Measurements from ENCODE around the gene CDC42. TPM values are rescaled to one million over a fixed set of nuclear protein-coding genes. Genes with fewer than 3 reads are reported as not detected.

Gene CDC42
- total RNA-seq, 2 donors from 2014 or later = 39.9 to 72.1 TPM

DNA sequence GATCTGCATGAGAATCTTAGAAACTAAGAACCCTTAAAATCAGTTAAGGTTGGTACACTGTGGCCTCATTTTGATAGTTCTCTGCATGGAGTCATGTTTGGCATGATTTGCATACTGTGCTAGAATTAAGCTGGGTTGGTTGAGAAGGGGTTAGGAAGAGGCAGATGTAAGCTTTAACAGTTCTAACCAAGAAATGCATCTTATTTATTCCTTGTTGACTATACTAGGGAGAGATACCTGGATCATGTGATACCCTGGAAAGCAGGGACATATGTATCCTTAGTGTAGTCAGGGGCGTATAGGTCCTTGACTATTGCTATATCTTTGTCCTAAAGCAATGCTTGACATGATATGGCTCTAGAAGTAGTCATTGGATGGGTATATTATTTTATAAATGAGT is 41.0 kb downstream of the CDC42 start:
- Histone ChIP-seq H3K27me3 (no peaks in the 10 kb centered on the region), H3K9me3 (no peaks in the 10 kb centered on the region), H3K4me3 (no peak overlapping the region), H3K36me3 (replicated peaks in 1 of 2; ENCODE audit: insufficient read depth in 1 of 2, low read depth in 2 of 2) (peaks cover 0 to 10% of the 10 kb centered on the region in 2 donors), H3K27ac (no peak overlapping the region), H3K4me1 (peaks cover 23% of the 10 kb centered on the region)
- DNase-seq (no peak), ATAC-seq (no peak)
- WGBS, 2 donors = 84 to 89% methylated on average over 1 of the region's 1 CpG
- TF ChIP-seq POLR2A (IDR thresholded peaks at IDR 0.05) (no peak), CTCF (IDR thresholded peaks at IDR 0.05) (no peak)
- intact Hi-C loops (cut with DNase I) = no loop called here

GRCh38 chr1:22096036-22096435 is 43.5 kb downstream of the CDC42 start:
- ATAC-seq = no peak
- Histone ChIP-seq H3K4me3 (no peak overlapping the region), H3K36me3 (replicated peaks in 1 of 2; ENCODE audit: insufficient read depth in 1 of 2, low read depth in 2 of 2) (peaks cover 0 to 12% of the 10 kb centered on the region in 2 donors), H3K9me3 (no peaks in the 10 kb centered on the region), H3K4me1 (no peaks in the 10 kb centered on the region), H3K27me3 (no peaks in the 10 kb centered on the region), H3K27ac (no peak overlapping the region)
- 90 to 97% methylated on average over 5 of the region's 5 CpGs for WGBS, 2 donors
- DNase-seq = no peak
- intact Hi-C loops (cut with DNase I) = no loop called here
- TF ChIP-seq POLR2A (IDR thresholded peaks at IDR 0.05) (no peak), CTCF (IDR thresholded peaks at IDR 0.05) (no peak)

GRCh38 chr1:22096463-22096862 is 44.0 kb downstream of the CDC42 start:
- no peak for DNase-seq
- Histone ChIP-seq H3K27me3 (no peaks in the 10 kb centered on the region), H3K4me1 (no peaks in the 10 kb centered on the region), H3K9me3 (no peaks in the 10 kb centered on the region), H3K36me3 (replicated peaks in 1 of 2; ENCODE audit: insufficient read depth in 1 of 2, low read depth in 2 of 2) (peaks cover 0 to 12% of the 10 kb centered on the region in 2 donors), H3K27ac (no peak overlapping the region), H3K4me3 (no peak overlapping the region)
- intact Hi-C loops (cut with DNase I) = no loop called here
- WGBS, 2 donors = 67 to 79% methylated on average over 3 of the region's 3 CpGs
- TF ChIP-seq POLR2A (IDR thresholded peaks at IDR 0.05) (no peak), CTCF (IDR thresholded peaks at IDR 0.05) (no peak)
- ATAC-seq = no peak

DNA sequence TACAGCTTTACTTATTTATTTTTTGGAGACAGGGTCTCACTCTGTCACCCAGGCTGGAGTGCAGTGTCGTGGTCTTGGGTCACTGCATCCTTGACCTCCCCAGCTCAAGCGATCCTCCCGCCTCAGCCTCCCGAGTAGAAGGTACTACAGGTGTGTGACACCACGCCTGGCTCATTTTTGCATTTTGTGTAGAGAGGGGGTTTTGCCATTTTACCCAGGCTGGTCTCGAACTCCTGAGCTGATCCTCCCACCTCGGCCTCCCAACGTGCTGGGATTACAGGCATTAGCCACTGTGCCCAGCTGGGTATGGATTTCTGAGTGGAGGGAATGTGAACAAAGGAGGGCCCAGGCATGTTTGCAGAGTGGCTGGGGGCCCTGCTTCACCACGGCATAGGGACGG is 46.2 kb downstream of the CDC42 start:
- ATAC-seq = no peak
- H3K4me3 ChIP-seq = no peak overlapping the region
- no peak overlapping the region for H3K27ac ChIP-seq
- H3K27me3 ChIP-seq = no peaks in the 10 kb centered on the region
- intact Hi-C loops (cut with DNase I) = no loop called here
- no peak for TF ChIP-seq CTCF (IDR thresholded peaks at IDR 0.05)
- TF ChIP-seq POLR2A (IDR thresholded peaks at IDR 0.05) = no peak
- peaks cover 0 to 11% of the 10 kb centered on the region in 2 donors for H3K36me3 ChIP-seq (replicated peaks in 1 of 2; ENCODE audit: insufficient read depth in 1 of 2, low read depth in 2 of 2)
- WGBS, 2 donors = 88 to 94% methylated on average over 10 of the region's 10 CpGs
- H3K9me3 ChIP-seq = no peaks in the 10 kb centered on the region
- no peaks in the 10 kb centered on the region for H3K4me1 ChIP-seq
- no peak for DNase-seq

DNA sequence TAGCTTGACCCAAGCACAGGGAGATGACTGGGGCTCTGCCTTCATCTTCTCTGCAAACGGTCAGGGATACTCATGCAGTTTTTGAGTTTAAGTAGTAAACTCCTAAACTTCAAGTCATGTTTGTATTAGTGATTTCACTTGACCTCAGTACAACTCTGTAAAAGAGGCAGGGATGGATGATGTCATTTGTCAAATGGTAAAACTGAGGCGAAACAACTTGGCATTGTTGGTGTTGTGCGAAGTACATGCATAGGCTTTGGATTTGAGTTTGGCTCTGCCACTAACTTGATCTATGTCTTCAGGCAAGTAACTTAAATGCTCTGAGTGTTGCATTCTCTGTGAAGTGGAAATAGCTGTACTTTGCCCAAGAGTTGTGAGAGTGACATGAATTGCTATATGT is 47.7 kb downstream of the CDC42 start:
- DNase-seq (no peak), ATAC-seq (no peak)
- TF ChIP-seq CTCF (IDR thresholded peaks at IDR 0.05) (no peak), POLR2A (IDR thresholded peaks at IDR 0.05) (no peak)
- WGBS, 2 donors = 86 to 100% methylated on average over 3 of the region's 3 CpGs
- H3K4me1 ChIP-seq = no peaks in the 10 kb centered on the region
- intact Hi-C loops (cut with DNase I) = loop anchor here (10.0 kb wide), 1 partner anchor 545 kb away; the partner anchor contains the start of gene C1QC
- H3K9me3 ChIP-seq = no peaks in the 10 kb centered on the region
- H3K36me3 ChIP-seq (replicated peaks in 1 of 2; ENCODE audit: insufficient read depth in 1 of 2, low read depth in 2 of 2) = peaks cover 0 to 8% of the 10 kb centered on the region in 2 donors
- no peak overlapping the region for H3K27ac ChIP-seq
- no peaks in the 10 kb centered on the region for H3K27me3 ChIP-seq
- no peak overlapping the region for H3K4me3 ChIP-seq
